Trophoblast cell (in vitro differentiated cells and primary cell): ENCODE results near the gene MYO18B.

Experiments used
- DNase-seq, 2 donors: peaks; one replicate each; pipeline ENCODE4 v3.0.0-alpha.2; 2016
- H2AFZ ChIP-seq: 2 replicates; pipeline ENCODE4 v1.6.1; 2013; ENCODE audit warnings: low read length, moderate library complexity, mild to moderate bottlenecking; ENCODE audit not compliant: insufficient read depth, poor library complexity
- H2AK5ac ChIP-seq: 2 replicates; pipeline ENCODE4 v1.6.1; 2013; ENCODE audit warnings: mild to moderate bottlenecking, low read length
- H2BK120ac ChIP-seq: 2 replicates; pipeline ENCODE4 v1.6.1; 2013; ENCODE audit warnings: low read length, mild to moderate bottlenecking, moderate library complexity; ENCODE audit not compliant: insufficient read depth, poor library complexity
- H2BK12ac ChIP-seq: 2 replicates; pipeline ENCODE4 v1.6.1; 2013; ENCODE audit warnings: mild to moderate bottlenecking, low read length, moderate library complexity
- H2BK5ac ChIP-seq: 2 replicates; pipeline ENCODE4 v1.6.1; 2013; ENCODE audit warnings: low read length, low read depth, moderate library complexity, mild to moderate bottlenecking; ENCODE audit not compliant: poor library complexity
- H3K14ac ChIP-seq: 2 replicates; pipeline ENCODE4 v1.6.1; 2013; ENCODE audit warnings: mild to moderate bottlenecking, low read length
- H3K18ac ChIP-seq: 2 replicates; pipeline ENCODE4 v1.6.1; 2013; ENCODE audit warnings: mild to moderate bottlenecking, low read length
- H3K23ac ChIP-seq: 2 replicates; pipeline ENCODE4 v1.6.1; 2013; ENCODE audit warnings: low read length
- H3K27ac ChIP-seq: 2 replicates; pipeline ENCODE4 v1.5.1; 2013; ENCODE audit warnings: low read depth, mild to moderate bottlenecking, inconsistent platforms, low read length, moderate library complexity
- H3K27me3 ChIP-seq: 2 replicates; pipeline ENCODE4 v1.6.1; 2013; ENCODE audit warnings: inconsistent platforms, mild to moderate bottlenecking, low read length, moderate library complexity; ENCODE audit not compliant: insufficient read depth
- H3K36me3 ChIP-seq, 2 experiments: 1 replicate in 1 of 2; 2 replicates in 1 of 2; pipeline ENCODE4 v1.6.1; 2013; ENCODE audit warnings: low read length in 2 of 2, mild to moderate bottlenecking in 2 of 2, moderate library complexity in 1 of 2; ENCODE audit not compliant: insufficient read depth in 2 of 2, control insufficient read depth in 1 of 2
- H3K4ac ChIP-seq: 2 replicates; pipeline ENCODE4 v1.6.1; 2013; ENCODE audit warnings: low read depth, mild to moderate bottlenecking, low read length, moderate library complexity
- H3K4me1 ChIP-seq, 2 experiments: 1 replicate in 1 of 2; 2 replicates in 1 of 2; pipeline ENCODE4 v1.6.1; 2013; ENCODE audit warnings: low read length in 2 of 2, mild to moderate bottlenecking in 2 of 2, moderate library complexity in 1 of 2; ENCODE audit not compliant: insufficient read depth in 2 of 2, control insufficient read depth in 1 of 2
- H3K4me2 ChIP-seq: 2 replicates; pipeline ENCODE4 v1.6.1; 2013; ENCODE audit warnings: inconsistent platforms, mild to moderate bottlenecking, low read length, moderate library complexity
- H3K4me3 ChIP-seq: 2 replicates; pipeline ENCODE4 v1.5.1; 2013; ENCODE audit warnings: mild to moderate bottlenecking, low read depth, low read length, inconsistent platforms
- H3K79me1 ChIP-seq: one replicate; pipeline ENCODE4 v1.6.1; 2013; ENCODE audit warnings: low read length
- H3K79me2 ChIP-seq: 2 replicates; pipeline ENCODE4 v1.6.1; 2013; ENCODE audit warnings: low read length, mild to moderate bottlenecking; ENCODE audit not compliant: control insufficient read depth, insufficient read depth, poor library complexity
- H3K9ac ChIP-seq: 2 replicates; pipeline ENCODE4 v1.6.1; 2013; ENCODE audit warnings: mild to moderate bottlenecking, low read length
- H3K9me3 ChIP-seq: 2 replicates; pipeline ENCODE4 v1.6.1; 2013; ENCODE audit warnings: low read depth, mild to moderate bottlenecking, control low read depth, inconsistent platforms, low read length; ENCODE audit not compliant: insufficient read depth
- H4K12ac ChIP-seq: 2 replicates; pipeline ENCODE4 v1.6.1; 2013; ENCODE audit warnings: low read depth, mild to moderate bottlenecking, low read length, moderate library complexity
- H4K8ac ChIP-seq: 2 replicates; pipeline ENCODE4 v1.6.1; 2013; ENCODE audit warnings: low read depth, mild to moderate bottlenecking, low read length, moderate library complexity
- H4K91ac ChIP-seq: one replicate; pipeline ENCODE4 v1.6.1; 2013; ENCODE audit warnings: low read depth, mild to moderate bottlenecking, low read length, moderate library complexity
- WGBS: extraction: QIAGEN DNeasy Blood & Tissue Kit; methylation state at CpG from one replicate; pipeline ENCODE4 v1.1.7; 2013; ENCODE audit warnings: missing lambda C conversion rate; ENCODE audit not compliant: insufficient read length, insufficient coverage; ENCODE audit errors: extremely low coverage; 5-methylcytosine and 5-hydroxymethylcytosine counted together

Gene MYO18B

DNA sequence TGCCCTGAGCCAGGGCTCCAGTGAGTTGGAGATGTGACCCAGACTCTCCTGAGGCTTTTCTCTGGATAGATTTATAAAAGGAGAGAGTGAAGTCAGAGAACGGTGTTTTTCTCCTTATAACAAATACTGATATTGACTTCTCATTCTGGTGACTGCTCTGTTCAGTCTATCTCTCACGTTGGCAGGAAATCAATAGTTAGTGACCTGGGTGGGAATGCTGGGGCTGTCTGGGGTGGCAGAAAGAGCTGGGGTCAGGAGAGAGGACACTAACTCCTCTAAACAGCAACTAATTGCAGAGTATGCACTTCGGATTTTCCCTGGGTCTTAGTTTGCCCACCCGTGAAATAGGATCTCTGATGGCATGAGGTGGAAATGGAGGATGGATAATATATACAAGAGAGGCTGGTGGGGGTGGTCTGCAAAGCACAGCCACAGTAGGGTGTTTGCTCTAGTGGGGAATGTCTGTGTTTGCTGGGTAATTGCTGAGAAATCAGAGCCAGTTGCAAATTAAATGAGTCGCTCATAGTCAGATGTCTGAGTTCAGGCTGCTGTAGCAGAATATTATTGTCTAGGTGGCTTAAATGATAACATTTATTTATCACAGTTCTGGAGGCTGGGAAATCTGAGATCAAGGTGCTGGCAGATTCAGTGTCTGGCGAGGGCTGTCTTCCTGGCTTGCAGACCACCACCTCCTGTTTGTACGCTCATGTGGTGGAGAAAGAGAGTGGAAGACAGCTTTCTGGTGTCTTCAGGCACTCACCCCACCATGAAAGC lies 167.8 kb downstream of the MYO18B start:
- no peak overlapping the region for H2AK5ac ChIP-seq

DNA sequence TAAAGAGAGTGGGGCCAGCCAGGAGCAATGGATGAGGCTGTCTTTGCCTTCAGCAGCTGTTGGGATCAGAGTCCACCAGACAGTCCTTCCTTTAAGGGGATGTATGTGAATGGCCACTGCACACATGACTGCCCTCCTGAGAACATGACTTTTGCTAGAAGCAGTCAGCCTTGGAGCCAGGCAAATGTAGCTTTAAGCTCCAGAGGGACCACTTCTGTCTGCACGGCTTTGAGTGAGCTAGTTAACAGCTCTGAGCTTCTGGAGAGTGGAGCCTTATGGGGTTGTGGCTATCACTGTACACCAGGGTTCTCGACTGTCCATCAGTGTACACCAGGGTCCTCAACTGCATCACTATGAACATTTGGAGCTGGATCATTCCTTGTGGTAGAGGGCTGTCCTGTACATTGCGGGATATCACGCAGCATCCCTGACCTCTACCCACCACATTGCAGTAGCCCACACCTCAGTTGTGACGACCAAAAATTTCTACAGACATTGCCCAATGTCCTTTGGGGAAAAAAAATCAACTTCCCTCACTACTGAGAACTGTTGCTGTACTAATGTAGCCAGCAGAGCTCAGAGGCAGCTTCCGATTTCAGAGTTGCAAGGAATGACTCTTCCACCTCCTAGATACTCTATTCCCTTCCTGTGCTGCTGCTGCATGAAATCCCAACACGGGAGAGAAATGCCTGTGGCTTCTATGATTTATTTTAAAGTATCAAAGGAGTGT lies 169.4 kb downstream of the MYO18B start:
- no peak overlapping the region for H3K23ac ChIP-seq
- H3K27ac ChIP-seq: no peak overlapping the region
- no peak overlapping the region for H4K91ac ChIP-seq
- no peak for DNase-seq
- no peak overlapping the region for H2AK5ac ChIP-seq
- no peak overlapping the region for H3K18ac ChIP-seq
- no peak overlapping the region for H2BK120ac ChIP-seq
- no peak overlapping the region for H2BK12ac ChIP-seq
- H3K14ac ChIP-seq: no peak overlapping the region
- no peak overlapping the region for H3K4ac ChIP-seq
- H3K4me2 ChIP-seq: no peak overlapping the region
- H3K4me1 ChIP-seq: no peaks in the 10 kb centered on the region
- H4K12ac ChIP-seq: no peak overlapping the region
- no peaks in the 10 kb centered on the region for H3K79me2 ChIP-seq
- H2AFZ ChIP-seq: no peak overlapping the region
- no peaks in the 10 kb centered on the region for H3K36me3 ChIP-seq
- no peaks in the 10 kb centered on the region for H3K79me1 ChIP-seq
- no peaks in the 10 kb centered on the region for H3K27me3 ChIP-seq
- H2BK5ac ChIP-seq: no peak overlapping the region
- H3K4me3 ChIP-seq: no peak overlapping the region
- no peak overlapping the region for H3K9ac ChIP-seq
- WGBS: no CpG with 5 or more reads among the region's 7 CpGs
- no peak overlapping the region for H4K8ac ChIP-seq
- H3K9me3 ChIP-seq: no peaks in the 10 kb centered on the region

More for the DNA sequence above, 167.8 kb downstream of the MYO18B start:
- Histone ChIP-seq H2BK12ac (no peak overlapping the region), H3K4me2 (no peak overlapping the region), H3K14ac (no peak overlapping the region), H2BK5ac (no peak overlapping the region), H2AFZ (no peak overlapping the region), H3K4me1 (no peaks in the 10 kb centered on the region), H3K9ac (no peak overlapping the region), H4K8ac (no peak overlapping the region), H3K27me3 (no peaks in the 10 kb centered on the region), H3K27ac (no peak overlapping the region), H3K79me2 (no peaks in the 10 kb centered on the region), H3K79me1 (no peaks in the 10 kb centered on the region), H2BK120ac (no peak overlapping the region), H3K18ac (no peak overlapping the region), H3K4me3 (no peak overlapping the region), H3K36me3 (no peaks in the 10 kb centered on the region), H3K4ac (no peak overlapping the region), H4K12ac (no peak overlapping the region), H3K23ac (no peak overlapping the region), H4K91ac (no peak overlapping the region), H3K9me3 (no peaks in the 10 kb centered on the region)
- DNase-seq: no peak
- WGBS: no CpG with 5 or more reads among the region's 7 CpGs

DNA sequence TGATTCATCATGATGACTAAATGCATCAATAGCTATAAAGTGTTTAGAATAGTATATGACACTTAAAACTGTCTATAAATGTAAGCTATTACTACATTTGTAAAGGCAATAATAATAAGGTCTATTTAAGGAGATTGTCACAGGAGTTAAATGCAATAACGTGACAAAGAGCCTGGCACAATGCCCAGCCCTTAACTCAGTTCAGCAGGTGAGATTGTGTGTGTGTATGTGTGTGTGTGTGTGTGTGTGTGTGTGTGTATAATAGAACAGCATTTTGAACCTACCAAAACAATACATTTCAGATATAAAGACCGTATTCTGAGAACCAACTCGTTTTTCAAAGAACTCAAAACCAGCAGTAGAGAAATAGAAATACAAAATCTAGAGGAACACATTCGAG lies 177.5 kb downstream of the MYO18B start:
- no peak overlapping the region for H3K9ac ChIP-seq
- WGBS: no CpG with 5 or more reads among the region's 4 CpGs
- H4K91ac ChIP-seq: no peak overlapping the region
- H3K4me1 ChIP-seq: no peaks in the 10 kb centered on the region
- no peak overlapping the region for H3K14ac ChIP-seq
- no peaks in the 10 kb centered on the region for H3K79me2 ChIP-seq
- no peak overlapping the region for H4K8ac ChIP-seq
- DNase-seq: no peak
- H3K4me3 ChIP-seq: no peak overlapping the region
- H3K36me3 ChIP-seq: no peaks in the 10 kb centered on the region
- no peak overlapping the region for H2BK5ac ChIP-seq
- H3K9me3 ChIP-seq: no peaks in the 10 kb centered on the region
- no peaks in the 10 kb centered on the region for H3K79me1 ChIP-seq
- H3K18ac ChIP-seq: no peak overlapping the region
- no peak overlapping the region for H2AFZ ChIP-seq
- no peak overlapping the region for H2BK120ac ChIP-seq
- H3K27me3 ChIP-seq: no peaks in the 10 kb centered on the region
- H2AK5ac ChIP-seq: no peak overlapping the region
- no peak overlapping the region for H3K4me2 ChIP-seq
- no peak overlapping the region for H2BK12ac ChIP-seq
- H3K4ac ChIP-seq: no peak overlapping the region
- no peak overlapping the region for H3K23ac ChIP-seq
- H3K27ac ChIP-seq: no peak overlapping the region
- no peak overlapping the region for H4K12ac ChIP-seq

DNA sequence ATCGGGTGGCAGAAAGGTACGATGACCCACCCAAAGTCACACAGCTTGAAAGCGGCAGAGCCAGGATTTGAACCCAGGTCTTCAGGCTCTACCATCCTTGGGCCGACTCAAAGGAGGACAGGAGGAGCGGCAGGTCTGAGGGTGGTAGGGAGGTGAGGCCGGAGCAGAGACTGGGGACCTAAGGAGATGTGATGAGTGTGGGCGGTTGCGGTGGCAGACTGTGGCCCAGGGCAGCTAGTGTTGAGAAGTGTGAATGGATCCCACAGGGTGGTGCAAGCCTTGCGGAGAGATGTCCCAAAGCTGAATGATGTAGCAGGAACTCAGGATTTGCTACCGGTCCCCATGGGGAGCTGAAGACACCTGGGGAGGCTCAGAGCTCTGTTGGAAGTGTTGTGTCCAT lies 180.2 kb downstream of the MYO18B start:
- Histone ChIP-seq H2AFZ (no peak overlapping the region), H3K18ac (no peak overlapping the region), H2AK5ac (no peak overlapping the region), H3K79me1 (no peaks in the 10 kb centered on the region), H3K36me3 (no peaks in the 10 kb centered on the region), H3K9me3 (no peaks in the 10 kb centered on the region), H2BK120ac (no peak overlapping the region), H4K12ac (no peak overlapping the region), H3K27me3 (no peaks in the 10 kb centered on the region), H2BK5ac (no peak overlapping the region), H3K4me3 (no peak overlapping the region), H3K4me2 (no peak overlapping the region), H4K8ac (no peak overlapping the region), H3K27ac (no peak overlapping the region), H3K79me2 (no peaks in the 10 kb centered on the region), H3K14ac (no peak overlapping the region), H3K23ac (no peak overlapping the region), H2BK12ac (no peak overlapping the region), H3K9ac (no peak overlapping the region), H3K4ac (no peak overlapping the region), H3K4me1 (no peaks in the 10 kb centered on the region), H4K91ac (no peak overlapping the region)
- WGBS: no CpG with 5 or more reads among the region's 10 CpGs
- no peak for DNase-seq
